SK-N-SH treated with all-trans-retinoic acid at 6 μM for 48 hours (cell line): ENCODE results near the gene RIN3.

Source experiments
- ATAC-seq: fragments of 200-7000 bp; cut with Tn5 transposase; 3 replicates; pipeline ENCODE4 v1.9.1; 2020; ENCODE audit warnings: mild to moderate bottlenecking, moderate library complexity
- ARNTL ChIP-seq: fragments of 450-650 bp; formaldehyde crosslinking; IDR thresholded peaks from 2 replicates; pipeline ENCODE4 v1.5.0; 2020; ENCODE audit warnings: low read depth, mild to moderate bottlenecking, moderate library complexity, borderline replicate concordance
- BACH2 ChIP-seq: fragments of 250-450 bp; sonication (Bioruptor Pico); IDR thresholded peaks from 2 replicates; pipeline ENCODE4 v1.9.0; 2021; ENCODE audit warnings: mild to moderate bottlenecking, borderline replicate concordance
- CREB5 ChIP-seq: fragments of 250-450 bp; sonication (Bioruptor Pico); IDR thresholded peaks from 2 replicates; pipeline ENCODE4 v1.5.1; 2020; ENCODE audit warnings: low read depth, mild to moderate bottlenecking, moderate library complexity
- CSDC2 ChIP-seq: fragments of 250-450 bp; sonication (Bioruptor Pico); IDR thresholded peaks from 2 replicates; pipeline ENCODE4 v1.5.0; 2020; ENCODE audit warnings: mild to moderate bottlenecking, moderate library complexity
- CSRNP3 ChIP-seq: fragments of 250-450 bp; sonication (Bioruptor Pico); IDR thresholded peaks from 2 replicates; pipeline ENCODE4 v1.5.1; 2021; ENCODE audit warnings: mild to moderate bottlenecking, moderate library complexity
- ESRRG ChIP-seq: fragments of 250-450 bp; sonication (Bioruptor Pico); IDR thresholded peaks from 2 replicates; pipeline ENCODE4 v1.6.1; 2021; ENCODE audit warnings: mild to moderate bottlenecking
- GLIS3 ChIP-seq: fragments of 250-450 bp; sonication (Bioruptor Pico); IDR thresholded peaks from 2 replicates; pipeline ENCODE4 v1.5.0; 2020; ENCODE audit warnings: mild to moderate bottlenecking, moderate library complexity
- ISL1 ChIP-seq: fragments of 250-450 bp; sonication (Bioruptor Pico); IDR thresholded peaks from 2 replicates; pipeline ENCODE4 v2.1.2; 2022; ENCODE audit warnings: mild to moderate bottlenecking, moderate library complexity
- OSR1 ChIP-seq: fragments of 250-450 bp; sonication (Bioruptor Pico); IDR thresholded peaks from 2 replicates; pipeline ENCODE4 v1.8.0; 2022; ENCODE audit warnings: moderate library complexity, mild to moderate bottlenecking, inconsistent platforms
- PATZ1 ChIP-seq: fragments of 250-450 bp; sonication (Bioruptor Pico); IDR thresholded peaks from 2 replicates; pipeline ENCODE4 v1.8.0; 2020; ENCODE audit warnings: mild to moderate bottlenecking, moderate library complexity, borderline replicate concordance
- POU6F1 ChIP-seq: fragments of 250-450 bp; sonication (Bioruptor Pico); IDR thresholded peaks from 2 replicates; pipeline ENCODE4 v1.8.0; 2021; ENCODE audit warnings: low read depth, mild to moderate bottlenecking, moderate library complexity, borderline replicate concordance
- PPARA ChIP-seq: fragments of 250-450 bp; sonication (Bioruptor Pico); IDR thresholded peaks from 2 replicates; pipeline ENCODE4 v1.5.0; 2020; ENCODE audit warnings: mild to moderate bottlenecking, borderline replicate concordance
- RARB ChIP-seq: fragments of 250-450 bp; sonication (Bioruptor Pico); IDR thresholded peaks from 2 replicates; pipeline ENCODE4 v1.8.0; 2021; ENCODE audit warnings: mild to moderate bottlenecking, moderate library complexity
- SNAI2 ChIP-seq: fragments of 250-450 bp; sonication (Bioruptor Pico); IDR thresholded peaks from 2 replicates; pipeline ENCODE4 v1.5.0; 2020; ENCODE audit warnings: mild to moderate bottlenecking, moderate library complexity
- TCF4 ChIP-seq: fragments of 250-450 bp; sonication (Bioruptor Pico); IDR thresholded peaks from 2 replicates; pipeline ENCODE4 v1.8.0; 2021; ENCODE audit warnings: mild to moderate bottlenecking, moderate library complexity, borderline replicate concordance
- TSHZ2 ChIP-seq: fragments of 250-450 bp; sonication (Bioruptor Pico); IDR thresholded peaks from 2 replicates; pipeline ENCODE4 v1.5.0; 2020; ENCODE audit warnings: mild to moderate bottlenecking, moderate library complexity
- ZC3H10 ChIP-seq: fragments of 250-450 bp; sonication (Bioruptor Pico); IDR thresholded peaks from 2 replicates; pipeline ENCODE4 v1.5.1; 2021; ENCODE audit warnings: mild to moderate bottlenecking, moderate library complexity
- ZFP3 ChIP-seq: fragments of 250-450 bp; sonication (Bioruptor Pico); IDR thresholded peaks from 2 replicates; pipeline ENCODE4 v1.5.0; 2020; ENCODE audit warnings: mild to moderate bottlenecking, moderate library complexity
- ZFP30 ChIP-seq: fragments of 450-650 bp; formaldehyde crosslinking; IDR thresholded peaks from 2 replicates; pipeline ENCODE4 v1.5.0; 2022; ENCODE audit warnings: mild to moderate bottlenecking, moderate library complexity
- ZNF565 ChIP-seq: fragments of 450-650 bp; formaldehyde crosslinking; conservative IDR thresholded peaks from 2 replicates; pipeline ENCODE4 v1.5.0; 2020; ENCODE audit warnings: low read depth, mild to moderate bottlenecking, moderate library complexity
- ZNF70 ChIP-seq: fragments of 450-650 bp; formaldehyde crosslinking; IDR thresholded peaks from 2 replicates; pipeline ENCODE4 v1.5.0; 2020; ENCODE audit warnings: mild to moderate bottlenecking, moderate library complexity
- ZNF8 ChIP-seq: fragments of 450-650 bp; formaldehyde crosslinking; IDR thresholded peaks from 2 replicates; pipeline ENCODE4 v1.5.0; 2020; ENCODE audit warnings: mild to moderate bottlenecking, moderate library complexity

Gene RIN3

GRCh38 chr14:92627707-92628215 is 114.2 kb downstream of the RIN3 start:
- TF ChIP-seq ZC3H10 (CRISPR knock-in tag) (no peak), PPARA (CRISPR knock-in tag) (no peak), ARNTL (no peak), SNAI2 (CRISPR knock-in tag) (no peak), ESRRG (CRISPR knock-in tag) (no peak), TCF4 (CRISPR knock-in tag) (no peak), RARB (CRISPR knock-in tag) (no peak), ZFP3 (CRISPR knock-in tag) (no peak), GLIS3 (no peak), POU6F1 (CRISPR knock-in tag) (no peak), CSDC2 (CRISPR knock-in tag) (no peak), OSR1 (CRISPR knock-in tag) (no peak), PATZ1 (CRISPR knock-in tag) (no peak), ZNF70 (no peak), BACH2 (CRISPR knock-in tag) (no peak), ISL1 (CRISPR knock-in tag) (no peak), TSHZ2 (CRISPR knock-in tag) (no peak), ZNF565 (CRISPR knock-in tag) (no peak)
- no peak for ATAC-seq

GRCh38 chr14:92628636-92629035 is 115.1 kb downstream of the RIN3 start:
- no peak for ATAC-seq
- TF ChIP-seq SNAI2 (CRISPR knock-in tag) (no peak), ZC3H10 (CRISPR knock-in tag) (no peak), ZFP30 (no peak), RARB (CRISPR knock-in tag) (no peak), ZNF565 (CRISPR knock-in tag) (no peak), ZFP3 (CRISPR knock-in tag) (no peak), ESRRG (CRISPR knock-in tag) (no peak), TCF4 (CRISPR knock-in tag) (no peak), CSDC2 (CRISPR knock-in tag) (no peak)

- TF ChIP-seq TCF4 (CRISPR knock-in tag), result no peak
- no peak for TF ChIP-seq PPARA (CRISPR knock-in tag)
- TF ChIP-seq ZFP3 (CRISPR knock-in tag), result no peak
- TF ChIP-seq ZNF70, result no peak
- no peak for TF ChIP-seq OSR1 (CRISPR knock-in tag)
- no peak for TF ChIP-seq CREB5 (CRISPR knock-in tag)
- ATAC-seq, result no peak
These were observed 116.8 kb downstream of the RIN3 start for GRCh38 chr14:92630367-92630766.

- no peak for TF ChIP-seq ZNF565 (CRISPR knock-in tag)
- no peak for TF ChIP-seq ISL1 (CRISPR knock-in tag)
- no peak for TF ChIP-seq GLIS3
- no peak for TF ChIP-seq ZNF8 (CRISPR knock-in tag)
- TF ChIP-seq TCF4 (CRISPR knock-in tag), result no peak
- TF ChIP-seq PPARA (CRISPR knock-in tag), result no peak
- no peak for TF ChIP-seq CSRNP3 (CRISPR knock-in tag)
- TF ChIP-seq ZFP3 (CRISPR knock-in tag), result no peak
- no peak for TF ChIP-seq ZNF70
- no peak for TF ChIP-seq ZFP30
- no peak for TF ChIP-seq ZC3H10 (CRISPR knock-in tag)
- TF ChIP-seq TSHZ2 (CRISPR knock-in tag), result no peak
- no peak for TF ChIP-seq CSDC2 (CRISPR knock-in tag)
- no peak for TF ChIP-seq ESRRG (CRISPR knock-in tag)
- TF ChIP-seq OSR1 (CRISPR knock-in tag), result no peak
- no peak for TF ChIP-seq ARNTL
- no peak for ATAC-seq
These were observed 117.5 kb downstream of the RIN3 start for GRCh38 chr14:92631098-92631497.
